Lung (tissue), 12 donors: Measurements from ENCODE around the gene LVRN. TPM values are rescaled to one million over a fixed set of nuclear protein-coding genes. Genes with fewer than 3 reads are reported as not detected.

Experiments
- ATAC-seq: fragments of 200-7000 bp; cut with Tn5 transposase; one replicate; pipeline ENCODE4 v1.9.1; 2020; ENCODE audit warnings: moderate number of reproducible peaks; ENCODE audit not compliant: insufficient read depth, low FRiP score
- DNase-seq, 3 donors: peaks; one replicate each; pipeline ENCODE4 v3.0.0-alpha.2; 2013 to 2017
- H3K27ac ChIP-seq, 2 donors: one replicate each; pipeline ENCODE4 v1.5.1; 2013; ENCODE audit warnings: mild to moderate bottlenecking in 2 of 2, moderate library complexity in 2 of 2, control low read depth in 1 of 2, inconsistent platforms in 1 of 2, low read depth in 1 of 2, low read length in 1 of 2
- H3K27me3 ChIP-seq, 3 donors: one replicate each; pipeline ENCODE4 v1.5.1; 2013; ENCODE audit warnings: low read length in 2 of 3; ENCODE audit not compliant: control insufficient read depth in 3 of 3, insufficient read depth in 3 of 3
- H3K36me3 ChIP-seq, 4 donors: one replicate each; pipeline ENCODE4 v1.5.1; 2013; ENCODE audit warnings: low read length in 4 of 4, mild to moderate bottlenecking in 1 of 4, moderate library complexity in 1 of 4; ENCODE audit not compliant: control insufficient read depth in 4 of 4, insufficient read depth in 4 of 4
- H3K4me1 ChIP-seq, 5 donors: one replicate each; pipeline ENCODE4 v1.5.1; 2013; ENCODE audit warnings: low read length in 5 of 5, mild to moderate bottlenecking in 2 of 5, moderate library complexity in 1 of 5; ENCODE audit not compliant: control insufficient read depth in 5 of 5, insufficient read depth in 5 of 5
- H3K4me3 ChIP-seq: one replicate; pipeline ENCODE4 v1.5.1; 2013; ENCODE audit warnings: mild to moderate bottlenecking, control low read depth, moderate library complexity
- H3K9ac ChIP-seq, 2 donors: one replicate each; pipeline ENCODE4 v1.5.1; 2013; ENCODE audit warnings: low read length in 2 of 2, control low read depth in 1 of 2; ENCODE audit not compliant: insufficient read depth in 1 of 2
- H3K9me3 ChIP-seq, 4 donors: one replicate each; pipeline ENCODE4 v1.5.1; 2013; ENCODE audit warnings: low read length in 3 of 4, mild to moderate bottlenecking in 1 of 4, moderate library complexity in 1 of 4; ENCODE audit not compliant: control insufficient read depth in 4 of 4, insufficient read depth in 3 of 4
- WGBS, 2 donors: extraction: QIAGEN DNeasy Blood & Tissue Kit; methylation state at CpG; one replicate each; pipeline ENCODE4 v1.1.7; 2013; 5-methylcytosine and 5-hydroxymethylcytosine counted together
- polyA plus RNA-seq, 2 donors: library from polyadenylated mRNA; stranded (reverse); fragments of 200-250 nt; gene quantifications; one replicate each; pipeline ENCODE4 v1.2.1, GENCODE V29; 2013
- total RNA-seq, 2 donors: library from RNA; depleted of rRNA in 1 of 2; stranded (reverse); fragments of >200 nt in 1 of 2; gene quantifications; one replicate each; pipeline ENCODE4 v1.2.1, GENCODE V29; 2014 to 2021
- TF ChIP-seq, protein P1 (sequence below): IDR thresholded peaks from 2 replicates; pipeline ENCODE4 v1.5.1; 2012; ENCODE audit warnings: mild to moderate bottlenecking; ENCODE audit errors: control extremely low read depth, extremely low read depth
- donor health status: control.
- donor health status: control.
- donor health status: Bipolar disorder and iron deficiency.
- donor health status: healthy.
- donor health status: DM: yes; HTN: yes; CAD: no.

Gene LVRN
- total and polyA plus RNA-seq, 4 donors, result 0.10 to 0.94 (median 0.17) TPM

DNA sequence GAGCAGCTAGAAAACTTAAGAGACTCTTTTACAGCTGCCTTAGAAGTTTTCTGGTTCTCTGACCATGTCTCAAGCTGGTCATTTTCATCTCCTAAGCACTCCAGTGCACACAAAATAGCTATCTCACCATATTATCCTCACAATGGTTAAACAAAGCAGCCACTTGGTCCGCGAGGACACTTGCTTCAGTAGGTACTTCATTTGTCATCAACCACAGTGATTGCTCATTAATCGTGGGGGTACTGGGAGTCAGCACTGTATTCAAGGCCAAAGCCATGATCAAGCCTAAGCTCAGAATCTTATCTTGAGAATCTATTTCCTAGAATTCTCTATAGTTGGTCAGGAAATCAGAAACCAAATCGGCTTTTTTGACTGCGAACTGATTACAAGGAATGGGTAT, 72.8 kb downstream of the LVRN start:
- H3K4me3 ChIP-seq, result no peak overlapping the region
- no peak overlapping the region for H3K27ac ChIP-seq
- no peaks in the 10 kb centered on the region for H3K27me3 ChIP-seq
- WGBS, 2 donors, result 72 to 81% methylated on average over 5 of the region's 5 CpGs
- no peak for DNase-seq
- H3K36me3 ChIP-seq, result no peaks in the 10 kb centered on the region
- no peak overlapping the region for H3K9ac ChIP-seq
- TF ChIP-seq, protein P1, sequence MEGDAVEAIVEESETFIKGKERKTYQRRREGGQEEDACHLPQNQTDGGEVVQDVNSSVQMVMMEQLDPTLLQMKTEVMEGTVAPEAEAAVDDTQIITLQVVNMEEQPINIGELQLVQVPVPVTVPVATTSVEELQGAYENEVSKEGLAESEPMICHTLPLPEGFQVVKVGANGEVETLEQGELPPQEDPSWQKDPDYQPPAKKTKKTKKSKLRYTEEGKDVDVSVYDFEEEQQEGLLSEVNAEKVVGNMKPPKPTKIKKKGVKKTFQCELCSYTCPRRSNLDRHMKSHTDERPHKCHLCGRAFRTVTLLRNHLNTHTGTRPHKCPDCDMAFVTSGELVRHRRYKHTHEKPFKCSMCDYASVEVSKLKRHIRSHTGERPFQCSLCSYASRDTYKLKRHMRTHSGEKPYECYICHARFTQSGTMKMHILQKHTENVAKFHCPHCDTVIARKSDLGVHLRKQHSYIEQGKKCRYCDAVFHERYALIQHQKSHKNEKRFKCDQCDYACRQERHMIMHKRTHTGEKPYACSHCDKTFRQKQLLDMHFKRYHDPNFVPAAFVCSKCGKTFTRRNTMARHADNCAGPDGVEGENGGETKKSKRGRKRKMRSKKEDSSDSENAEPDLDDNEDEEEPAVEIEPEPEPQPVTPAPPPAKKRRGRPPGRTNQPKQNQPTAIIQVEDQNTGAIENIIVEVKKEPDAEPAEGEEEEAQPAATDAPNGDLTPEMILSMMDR, result no peak
- H3K4me1 ChIP-seq, result peaks cover 0 to 4% (median 0%) of the 10 kb centered on the region in 5 donors
- no peak for ATAC-seq
- H3K9me3 ChIP-seq, result peaks cover 0 to 2% (median 0%) of the 10 kb centered on the region in 4 donors

DNA sequence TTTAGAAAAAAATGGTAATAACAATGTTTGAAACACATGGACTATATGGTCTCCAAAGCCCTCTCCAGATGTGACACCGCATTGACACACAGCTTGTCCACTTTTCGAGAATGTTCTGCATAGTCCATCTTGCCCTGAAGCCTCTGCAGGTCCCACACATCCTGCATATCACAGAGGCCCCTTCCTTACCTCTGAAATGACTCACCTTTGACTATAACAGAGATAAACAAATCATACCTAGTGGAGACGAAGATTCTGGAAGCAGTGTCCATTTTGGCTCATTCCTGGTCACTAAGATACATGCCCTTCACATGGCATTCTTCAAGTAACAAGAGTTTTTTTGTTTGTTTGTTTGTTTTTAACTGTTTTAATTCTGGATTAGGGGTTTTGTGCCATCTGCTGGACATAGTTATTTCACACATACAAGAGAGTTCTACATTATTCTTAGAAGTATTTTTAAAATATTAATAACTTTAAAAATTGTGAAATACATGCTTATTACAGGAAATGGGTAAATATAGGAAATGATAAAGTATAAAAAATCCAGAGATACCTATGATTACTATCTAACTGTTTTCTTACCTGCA, 75.1 kb downstream of the LVRN start:
- Histone ChIP-seq H3K27me3 (no peaks in the 10 kb centered on the region), H3K4me3 (no peak overlapping the region), H3K9me3 (no peaks in the 10 kb centered on the region), H3K4me1 (no peaks in the 10 kb centered on the region), H3K36me3 (no peaks in the 10 kb centered on the region), H3K27ac (no peak overlapping the region), H3K9ac (no peak overlapping the region)
- 73 to 82% methylated on average over 3 of the region's 3 CpGs for WGBS, 2 donors
- TF ChIP-seq, protein P1, result no peak
- no peak for DNase-seq
- ATAC-seq, result no peak

DNA sequence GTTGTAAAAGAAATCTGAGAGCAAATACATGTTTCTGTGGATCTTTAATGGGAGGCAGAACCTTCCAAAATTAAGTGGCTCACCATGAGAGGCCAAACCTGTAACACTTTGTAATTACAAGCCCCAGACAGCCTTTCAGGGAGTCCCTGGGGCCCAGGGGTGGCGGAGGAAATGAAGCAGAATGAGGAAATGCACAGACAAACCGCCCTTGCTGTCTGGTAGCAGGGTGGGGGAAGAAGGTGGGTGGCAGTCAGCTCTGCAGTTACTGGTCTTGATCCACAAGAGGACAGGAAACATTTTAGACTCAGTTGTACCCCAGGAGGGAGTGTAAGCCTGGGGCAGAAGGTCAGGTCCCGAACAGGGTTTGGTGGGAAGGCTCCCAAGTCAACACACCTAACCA, 76.5 kb downstream of the LVRN start:
- no peak for ATAC-seq
- H3K4me3 ChIP-seq, result no peak overlapping the region

More for the DNA sequence above, 76.5 kb downstream of the LVRN start:
- H3K27me3 ChIP-seq, result no peaks in the 10 kb centered on the region
- no peaks in the 10 kb centered on the region for H3K36me3 ChIP-seq
- TF ChIP-seq, protein P1, result no peak
- H3K9ac ChIP-seq, result no peak overlapping the region
- H3K27ac ChIP-seq, result no peak overlapping the region
- 40 to 49% methylated on average over 3 of the region's 3 CpGs for WGBS, 2 donors
- no peaks in the 10 kb centered on the region for H3K4me1 ChIP-seq
- H3K9me3 ChIP-seq, result no peaks in the 10 kb centered on the region
- DNase-seq, result no peak
